GM12891 (cell line): ENCODE measurements around the gene TPO.
"Not testable (repeated sequence)": the region's sequence is repeated elsewhere in the genome, so short reads cannot be mapped to it uniquely, and the experiment has no call there.

Source experiments
- DNase-seq: peaks from one replicate; pipeline ENCODE4 v3.0.0; 2011; ENCODE audit warnings: low spot score; ENCODE audit not compliant: insufficient read length
- FAIRE-seq: peaks from 2 replicates; lab custom pipeline; 2011; peaks lifted over from hg19 to GRCh38; lab: Jason Lieb, UNC
- PAX5 ChIP-seq: IDR thresholded peaks from 2 replicates; pipeline ENCODE4 v1.6.1; 2011; ENCODE audit warnings: low read length, moderate library complexity, mild to moderate bottlenecking; ENCODE audit not compliant: insufficient read depth, severe bottlenecking
- POLR2A ChIP-seq: IDR thresholded peaks from 2 replicates; pipeline ENCODE4 v1.6.1; 2011; ENCODE audit warnings: low read depth, low read length, control low read depth
- POLR2AphosphoS5 ChIP-seq: IDR thresholded peaks from 2 replicates; pipeline ENCODE4 v1.6.1; 2011; ENCODE audit warnings: low read depth, low read length, control low read depth
- POU2F2 ChIP-seq: IDR thresholded peaks from 2 replicates; pipeline ENCODE4 v1.6.1; 2011; ENCODE audit warnings: low read depth, mild to moderate bottlenecking, control low read depth, low read length, moderate library complexity
- SPI1 ChIP-seq: IDR thresholded peaks from 2 replicates; pipeline ENCODE4 v1.6.1; 2011; ENCODE audit warnings: low read depth, low read length, control low read depth
- TAF1 ChIP-seq: IDR thresholded peaks from 2 replicates; pipeline ENCODE4 v1.6.1; 2011; ENCODE audit warnings: low read depth, low read length, control low read depth

The TPO gene

DNA sequence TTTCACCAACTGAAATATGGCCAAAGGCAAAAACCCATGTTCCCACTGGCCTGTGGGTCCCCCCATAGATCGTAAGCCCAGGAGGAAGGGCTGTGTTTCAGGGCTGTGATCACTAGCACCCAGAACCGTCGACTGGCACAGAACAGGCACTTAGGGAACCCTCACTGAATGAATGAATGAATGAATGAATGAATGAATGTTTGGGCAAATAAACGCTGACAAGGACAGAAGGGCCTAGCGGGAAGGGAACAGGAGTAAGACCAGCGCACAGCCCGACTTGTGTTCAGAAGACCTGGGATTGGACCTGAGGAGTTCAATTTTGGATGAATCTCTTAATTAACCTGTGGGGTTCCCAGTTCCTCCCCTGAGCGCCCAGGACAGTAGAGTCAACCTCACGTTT is 76.2 kb downstream of the TPO start:
- TF ChIP-seq POU2F2 (no peak), PAX5 (no peak), POLR2A (no peak), POLR2AphosphoS5 (no peak), TAF1 (no peak), SPI1 (no peak)
- FAIRE-seq (no peak), DNase-seq (no peak)

DNA sequence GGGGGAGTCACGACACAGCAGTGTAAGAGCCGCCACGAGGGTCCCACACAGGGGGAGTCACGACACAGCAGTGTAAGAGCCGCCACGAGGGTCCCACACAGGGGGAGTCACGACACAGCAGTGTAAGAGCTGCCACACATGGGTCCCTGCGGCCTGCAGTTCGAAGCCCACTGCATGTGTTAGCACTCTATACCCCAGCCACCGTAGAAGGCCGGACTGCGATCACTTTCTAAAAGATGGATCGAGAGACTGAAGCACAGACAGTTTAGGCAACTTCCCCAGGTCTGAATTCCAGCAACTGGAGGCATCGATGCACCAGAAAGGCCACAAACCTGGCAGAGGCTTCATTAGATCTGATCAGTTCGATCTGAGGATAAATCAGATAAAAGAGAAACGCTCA is 77.1 kb downstream of the TPO start:
- not testable (repeated sequence) for FAIRE-seq, DNase-seq

DNA sequence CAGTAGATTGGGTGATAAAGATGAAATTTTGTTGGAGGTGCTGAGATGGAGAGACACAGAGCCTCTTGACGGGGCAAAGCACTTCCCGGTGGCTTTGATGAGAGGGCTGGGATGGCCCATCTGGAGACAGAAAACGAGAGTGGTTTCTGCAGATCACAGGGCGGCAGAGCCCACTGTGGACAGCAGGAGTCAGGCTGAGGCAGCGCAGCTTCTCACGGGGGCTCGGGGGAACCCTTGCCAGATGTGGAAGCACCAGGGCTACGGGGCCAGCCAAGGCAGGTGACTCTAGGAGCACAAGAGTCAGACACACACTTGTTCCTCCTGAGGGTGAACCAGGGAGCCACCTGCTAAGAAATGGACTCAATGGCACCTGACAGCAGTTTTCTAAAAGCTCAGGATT is 78.5 kb downstream of the TPO start:
- TF ChIP-seq TAF1 (no peak), POLR2A (no peak), POU2F2 (no peak), PAX5 (no peak), SPI1 (no peak), POLR2AphosphoS5 (no peak)
- DNase-seq: no peak
- FAIRE-seq: no peak

DNA sequence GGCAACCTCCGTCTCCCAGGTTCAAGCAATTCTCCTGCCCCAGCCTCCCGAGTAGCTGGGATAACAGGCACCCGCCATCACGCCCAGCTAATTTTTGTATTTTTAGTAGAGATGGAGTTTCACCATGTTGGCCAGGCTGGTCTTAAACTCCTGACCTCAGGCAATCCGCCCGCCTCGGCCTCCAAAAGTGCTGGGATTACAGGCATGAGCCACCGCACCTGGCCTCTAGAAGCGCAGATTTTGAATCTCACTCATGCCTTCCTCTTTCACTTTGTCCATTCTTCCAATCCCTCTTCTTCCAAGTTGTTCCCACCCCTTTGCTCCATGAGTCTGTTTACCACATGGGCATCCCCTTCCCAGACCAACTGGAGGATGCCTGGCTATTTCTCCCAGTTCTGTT is 79.0 kb downstream of the TPO start:
- not testable (repeated sequence) for FAIRE-seq, DNase-seq

DNA sequence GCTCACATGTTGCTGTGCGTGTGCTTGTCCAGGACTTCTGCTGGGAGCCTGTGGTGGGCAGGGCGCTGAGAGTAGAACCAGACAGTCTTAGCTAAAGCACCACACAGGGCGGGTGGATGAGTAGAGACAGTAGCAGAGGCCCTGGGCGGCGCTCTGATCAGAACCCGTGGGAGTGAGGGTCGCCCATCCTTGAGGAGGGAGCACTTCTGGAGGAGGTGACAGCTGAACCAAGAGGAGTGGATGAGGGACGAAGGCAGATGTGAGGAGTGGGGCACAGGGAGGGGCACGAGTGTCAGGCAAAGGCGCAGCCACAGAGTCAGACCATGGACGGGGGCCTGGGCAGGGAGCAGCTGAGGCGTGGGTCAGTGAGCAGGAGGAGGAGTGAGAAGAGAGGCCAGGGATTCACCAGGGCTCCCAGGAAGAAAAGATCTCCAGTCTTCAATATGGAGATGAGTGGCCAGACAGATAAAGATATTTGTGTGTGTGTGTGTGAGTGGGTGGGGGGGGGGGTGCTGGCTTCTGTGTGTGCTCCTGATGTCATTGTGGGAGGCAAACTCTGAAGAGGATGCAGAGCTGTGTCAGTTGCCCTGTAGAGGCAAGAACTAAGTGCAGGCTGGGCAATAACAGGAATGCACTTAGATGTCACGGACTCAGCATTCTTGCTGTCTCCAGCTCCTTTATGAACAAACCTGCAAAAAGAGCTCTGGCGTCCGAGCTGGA is 79.6 kb downstream of the TPO start:
- FAIRE-seq (no peak), DNase-seq (no peak)
- TF ChIP-seq SPI1 (no peak), POLR2AphosphoS5 (no peak), POLR2A (no peak), PAX5 (no peak), TAF1 (no peak), POU2F2 (no peak)

DNA sequence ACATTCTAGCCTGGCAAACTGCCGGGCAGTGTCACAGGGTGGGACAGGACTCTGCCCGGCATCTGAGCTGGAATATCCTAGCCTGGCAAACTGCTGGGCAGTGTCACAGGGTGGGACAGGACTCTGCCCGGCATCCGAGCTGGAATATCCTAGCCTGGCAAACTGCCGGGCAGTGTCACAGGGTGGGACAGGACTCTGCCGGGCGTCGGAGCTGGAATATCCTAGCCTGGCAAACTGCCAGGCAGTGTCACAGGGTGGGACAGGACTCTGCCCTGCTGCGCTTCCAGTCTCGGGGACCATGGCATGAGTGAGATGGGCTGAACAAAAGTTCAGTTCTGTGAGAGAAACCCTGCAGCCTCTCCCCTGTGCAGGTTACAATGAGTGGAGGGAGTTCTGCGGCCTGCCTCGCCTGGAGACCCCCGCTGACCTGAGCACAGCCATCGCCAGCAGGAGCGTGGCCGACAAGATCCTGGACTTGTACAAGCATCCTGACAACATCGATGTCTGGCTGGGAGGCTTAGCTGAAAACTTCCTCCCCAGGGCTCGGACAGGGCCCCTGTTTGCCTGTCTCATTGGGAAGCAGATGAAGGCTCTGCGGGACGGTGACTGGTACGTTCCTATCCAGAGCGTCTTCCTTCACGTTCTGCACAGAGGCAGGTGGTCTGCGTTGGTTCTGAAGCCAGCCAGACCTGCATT is 80.3 kb downstream of the TPO start:
- FAIRE-seq: no peak
- TF ChIP-seq SPI1: no peak
- no peak for TF ChIP-seq PAX5
- no peak for TF ChIP-seq POLR2A
- no peak for TF ChIP-seq POLR2AphosphoS5
- no peak for TF ChIP-seq TAF1
- TF ChIP-seq POU2F2: no peak
- no peak for DNase-seq

DNA sequence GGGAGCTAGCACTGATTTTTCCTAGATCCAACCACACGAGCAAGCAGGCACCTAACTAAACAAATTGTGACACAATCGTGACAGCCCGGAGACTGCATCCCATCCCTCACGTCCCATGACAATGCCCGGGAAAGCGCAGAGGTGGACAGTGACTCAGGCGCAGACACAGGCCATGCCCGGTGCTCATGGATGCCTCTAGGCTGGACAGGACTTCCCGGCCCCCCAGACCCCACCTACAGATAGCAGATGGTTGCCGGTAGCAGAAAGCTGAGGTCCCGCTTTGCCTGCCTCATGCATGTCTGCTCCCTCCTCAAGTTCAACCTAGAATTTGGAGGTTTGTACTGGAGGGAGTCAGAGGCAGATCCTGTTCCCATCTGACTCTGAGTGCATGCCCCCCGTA is 81.0 kb downstream of the TPO start:
- TF ChIP-seq TAF1 (no peak), POLR2AphosphoS5 (no peak), SPI1 (no peak), POLR2A (no peak), PAX5 (no peak)
- no peak for FAIRE-seq
- no peak for DNase-seq

DNA sequence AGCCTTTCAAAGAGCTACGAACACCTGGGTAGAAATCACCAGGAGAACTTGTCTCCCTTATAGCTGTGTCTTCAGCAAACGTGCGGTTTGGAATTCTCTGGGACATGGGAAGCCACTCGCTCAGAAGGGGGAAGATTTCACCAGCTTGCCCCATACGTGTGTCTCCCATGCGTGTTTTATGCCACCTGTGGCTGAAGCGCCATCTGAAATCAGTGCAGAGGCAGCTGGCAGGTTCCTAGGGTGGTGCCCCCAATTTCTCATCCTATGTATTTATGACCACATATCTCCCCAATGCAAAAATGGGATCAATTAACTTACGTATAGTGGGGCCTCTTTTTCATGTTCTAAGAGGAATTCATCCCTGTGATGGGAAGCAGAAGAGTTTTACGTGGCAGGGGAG is 81.6 kb downstream of the TPO start:
- no peak for FAIRE-seq
- TF ChIP-seq POLR2AphosphoS5: no peak
- TF ChIP-seq TAF1: no peak
- TF ChIP-seq PAX5: no peak
- TF ChIP-seq POU2F2: no peak
- no peak for TF ChIP-seq POLR2A
- TF ChIP-seq SPI1: no peak
- no peak for DNase-seq

DNA sequence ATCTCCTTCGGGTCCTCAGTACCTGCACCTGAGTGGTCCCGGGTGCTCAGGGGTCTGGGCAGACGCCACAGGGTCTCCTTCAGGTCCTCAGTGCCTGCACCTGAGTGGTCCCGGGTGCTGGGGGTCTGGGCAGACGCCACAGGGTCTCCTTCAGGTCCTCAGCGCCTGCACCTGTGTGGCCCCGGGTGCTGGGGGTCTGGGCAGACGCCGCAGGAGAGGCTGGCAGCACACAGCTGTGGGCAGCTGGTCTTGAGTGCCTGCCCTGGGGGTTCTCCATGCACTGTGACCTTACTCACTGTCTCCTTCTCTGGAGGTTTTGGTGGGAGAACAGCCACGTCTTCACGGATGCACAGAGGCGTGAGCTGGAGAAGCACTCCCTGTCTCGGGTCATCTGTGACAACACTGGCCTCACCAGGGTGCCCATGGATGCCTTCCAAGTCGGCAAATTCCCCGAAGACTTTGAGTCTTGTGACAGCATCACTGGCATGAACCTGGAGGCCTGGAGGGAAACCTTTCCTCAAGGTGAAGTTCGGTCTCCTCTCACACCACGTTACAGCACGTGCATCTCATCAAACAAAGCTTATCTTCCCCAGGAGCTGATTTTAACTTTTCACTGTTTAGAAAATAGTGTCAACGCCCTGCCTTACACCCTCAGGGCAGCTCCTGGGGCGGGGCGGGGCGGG is 82.6 kb downstream of the TPO start:
- DNase-seq (no peak), FAIRE-seq (no peak)
- no peak for TF ChIP-seq PAX5

DNA sequence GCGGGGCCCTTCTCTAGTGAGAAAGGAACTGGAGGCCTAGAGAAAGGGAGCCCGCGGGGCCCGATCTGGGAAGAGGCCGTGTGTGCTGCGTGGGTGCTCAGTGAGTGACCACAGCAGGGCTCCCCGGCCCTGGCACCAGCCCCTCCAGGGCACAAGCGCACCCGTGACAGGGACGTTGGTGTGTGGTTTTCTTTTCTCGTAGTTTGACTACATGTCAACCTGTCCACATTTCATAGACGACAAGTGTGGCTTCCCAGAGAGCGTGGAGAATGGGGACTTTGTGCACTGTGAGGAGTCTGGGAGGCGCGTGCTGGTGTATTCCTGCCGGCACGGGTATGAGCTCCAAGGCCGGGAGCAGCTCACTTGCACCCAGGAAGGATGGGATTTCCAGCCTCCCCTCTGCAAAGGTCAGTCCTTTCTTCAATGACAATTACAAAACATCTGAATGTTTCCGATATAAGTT is 83.1 kb downstream of the TPO start:
- no peak for TF ChIP-seq POLR2AphosphoS5
- TF ChIP-seq POU2F2: no peak
- TF ChIP-seq TAF1: no peak
- no peak for TF ChIP-seq SPI1
- TF ChIP-seq POLR2A: no peak
- DNase-seq (no peak), FAIRE-seq (no peak)
